C4-2B (cell line): ENCODE results near the gene PLXND1.

Experiments
- ZFX ChIP-seq: fragments of 450-650 bp; IDR thresholded peaks from 2 replicates; pipeline ENCODE4 v1.6.1; 2017
- TF ChIP-seq, protein P1 (sequence below): fragments of 450-650 bp; conservative IDR thresholded peaks from 2 replicates; pipeline ENCODE4 v1.5.1; 2017; ENCODE audit warnings: mild to moderate bottlenecking

DNA sequence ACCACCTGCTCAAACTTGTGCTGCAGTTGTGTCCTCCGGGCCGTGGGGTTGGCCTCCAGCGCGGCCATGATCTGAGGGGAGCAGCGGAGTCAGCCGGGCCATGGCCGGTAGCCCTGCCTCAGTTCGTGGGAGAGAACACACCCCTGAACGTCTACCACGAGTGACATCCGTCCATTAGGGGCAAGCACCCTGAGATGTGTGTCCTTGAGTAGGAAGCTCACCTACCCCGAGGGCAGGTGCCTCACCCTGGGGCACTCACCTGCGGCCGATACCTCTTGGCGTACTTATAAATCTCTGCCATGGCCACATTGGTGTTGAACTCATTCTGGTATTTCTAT is 50.1 kb downstream of the PLXND1 start:
- TF ChIP-seq, protein P1, sequence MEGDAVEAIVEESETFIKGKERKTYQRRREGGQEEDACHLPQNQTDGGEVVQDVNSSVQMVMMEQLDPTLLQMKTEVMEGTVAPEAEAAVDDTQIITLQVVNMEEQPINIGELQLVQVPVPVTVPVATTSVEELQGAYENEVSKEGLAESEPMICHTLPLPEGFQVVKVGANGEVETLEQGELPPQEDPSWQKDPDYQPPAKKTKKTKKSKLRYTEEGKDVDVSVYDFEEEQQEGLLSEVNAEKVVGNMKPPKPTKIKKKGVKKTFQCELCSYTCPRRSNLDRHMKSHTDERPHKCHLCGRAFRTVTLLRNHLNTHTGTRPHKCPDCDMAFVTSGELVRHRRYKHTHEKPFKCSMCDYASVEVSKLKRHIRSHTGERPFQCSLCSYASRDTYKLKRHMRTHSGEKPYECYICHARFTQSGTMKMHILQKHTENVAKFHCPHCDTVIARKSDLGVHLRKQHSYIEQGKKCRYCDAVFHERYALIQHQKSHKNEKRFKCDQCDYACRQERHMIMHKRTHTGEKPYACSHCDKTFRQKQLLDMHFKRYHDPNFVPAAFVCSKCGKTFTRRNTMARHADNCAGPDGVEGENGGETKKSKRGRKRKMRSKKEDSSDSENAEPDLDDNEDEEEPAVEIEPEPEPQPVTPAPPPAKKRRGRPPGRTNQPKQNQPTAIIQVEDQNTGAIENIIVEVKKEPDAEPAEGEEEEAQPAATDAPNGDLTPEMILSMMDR: no peak
- no peak for TF ChIP-seq ZFX
